ENCODE measurements around the gene KATNAL1. TPM values are rescaled to one million over a fixed set of nuclear protein-coding genes. Genes with fewer than 3 reads are reported as not detected.

KATNAL1 gene
- total RNA-seq, 4 donors from 2014 or later = 22.2 to 41.4 (median 28.4) TPM

DNA sequence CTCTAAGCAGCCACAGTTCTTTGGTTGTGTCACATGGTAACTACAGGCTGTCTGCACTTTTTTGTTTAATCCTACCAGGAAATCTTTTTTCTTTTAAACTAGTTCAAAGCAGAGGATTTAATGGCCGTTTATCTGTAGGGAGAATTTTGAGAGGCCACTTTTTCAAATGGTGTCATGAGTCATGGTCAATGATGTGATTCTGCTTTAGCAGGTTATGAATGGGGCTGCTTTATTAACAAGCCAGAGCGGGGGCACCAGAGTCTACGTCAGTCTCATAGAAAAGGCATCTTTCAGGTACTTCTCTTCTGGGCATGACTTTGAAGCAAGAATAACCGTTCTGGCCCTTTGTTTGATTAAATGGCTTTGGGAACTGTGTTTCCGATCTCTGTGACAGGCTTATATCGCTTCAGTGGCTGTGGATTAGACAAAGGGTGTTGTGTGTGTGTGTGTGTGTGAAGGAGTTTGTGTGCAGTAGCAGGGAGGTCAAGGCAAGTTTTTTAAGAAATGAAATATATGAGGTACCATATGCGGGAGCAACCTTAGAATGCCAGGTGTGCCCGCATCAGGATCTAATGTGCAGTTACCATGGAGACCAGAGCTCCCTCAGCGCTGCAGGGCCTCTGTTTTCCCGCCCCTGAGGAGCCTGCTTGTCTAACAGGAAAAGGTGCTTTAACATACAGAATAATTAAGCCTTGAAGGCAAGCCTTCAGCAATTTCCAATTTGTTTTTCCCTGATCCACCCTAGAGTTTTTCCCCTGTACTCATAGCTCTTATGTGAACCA lies 120.5 kb downstream of the KATNAL1 start:
- no peak for TF ChIP-seq CTCF (IDR thresholded peaks at IDR 0.05; ENCODE audit: low read depth)

- no peak for TF ChIP-seq CTCF (IDR thresholded peaks at IDR 0.05; ENCODE audit: low read depth)
Observed at GRCh38 chr13:30181888-30182651, 125.3 kb downstream of the KATNAL1 start.

DNA sequence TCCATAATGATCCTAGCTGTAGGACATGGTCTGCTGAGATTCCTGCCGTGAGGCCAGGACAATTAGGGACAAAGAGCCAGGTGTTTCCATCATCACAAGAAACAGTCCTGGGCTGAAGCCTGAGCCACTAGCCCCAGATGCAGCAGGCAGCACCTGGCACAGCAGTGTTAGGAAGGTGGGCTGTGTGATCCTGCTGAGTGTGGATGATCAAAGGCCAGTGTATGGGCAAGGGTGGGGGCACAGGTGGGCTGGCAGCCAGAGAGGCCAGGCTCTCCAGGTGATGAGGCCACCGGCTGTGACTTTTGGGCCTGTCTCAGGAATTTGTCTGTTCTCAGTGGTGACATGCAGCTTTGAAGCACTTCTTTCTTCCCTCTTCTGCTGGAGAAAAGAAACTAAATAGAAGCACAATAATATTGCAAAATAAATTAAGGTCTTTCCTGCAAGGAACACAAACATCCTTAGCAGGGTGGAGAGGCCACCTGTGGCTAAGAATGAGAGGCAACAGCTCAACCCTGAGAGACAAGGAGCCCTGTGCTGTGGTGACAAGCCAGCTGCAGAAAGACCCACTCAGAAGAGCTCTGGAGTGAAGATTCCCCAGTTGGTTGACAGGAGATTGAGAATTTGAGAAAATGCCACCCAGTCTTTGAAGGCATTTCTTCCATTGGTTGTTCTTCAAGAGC lies 127.6 kb downstream of the KATNAL1 start:
- no peak for TF ChIP-seq CTCF (IDR thresholded peaks at IDR 0.05; ENCODE audit: low read depth)

DNA sequence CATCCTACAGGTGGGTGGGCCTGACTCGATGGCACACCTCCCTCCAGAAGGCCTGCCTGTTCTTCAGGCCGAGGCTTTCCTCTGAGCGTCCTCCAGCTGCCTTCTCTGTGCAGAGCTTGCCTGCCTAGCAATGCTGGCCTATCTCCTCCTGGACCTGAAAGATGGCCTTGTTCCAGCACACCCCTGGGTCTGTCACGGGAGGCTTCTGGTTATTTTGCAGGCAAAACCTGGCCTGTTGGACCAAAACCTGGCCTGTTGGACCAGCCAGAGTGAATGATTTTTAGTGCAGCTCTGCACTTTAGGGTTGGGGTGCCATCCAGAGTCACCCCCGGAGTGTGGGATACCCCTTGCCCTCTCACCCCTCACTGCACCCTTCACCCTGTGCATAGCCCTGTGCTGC lies 128.4 kb downstream of the KATNAL1 start:
- TF ChIP-seq CTCF (IDR thresholded peaks at IDR 0.05; ENCODE audit: low read depth) = no peak

- TF ChIP-seq CTCF (IDR thresholded peaks at IDR 0.05; ENCODE audit: low read depth) = no peak
Observed at GRCh38 chr13:30175166-30175565, 132.2 kb downstream of the KATNAL1 start.

DNA sequence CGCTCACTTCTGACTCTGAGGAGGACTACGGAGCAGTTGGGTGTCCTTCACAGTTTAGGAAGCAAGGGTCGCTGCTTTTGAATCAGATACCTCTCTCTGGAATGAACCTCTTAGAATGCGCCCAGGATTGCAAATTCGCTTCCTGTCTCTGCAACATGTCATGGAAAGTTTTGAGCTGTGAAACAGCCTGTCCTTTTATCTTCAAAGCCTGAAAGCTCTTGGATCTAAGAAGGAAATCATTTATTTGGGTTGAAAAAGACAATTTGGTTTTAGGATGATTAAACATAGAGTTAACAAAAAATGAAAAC lies 134.1 kb downstream of the KATNAL1 start:
- no peak for TF ChIP-seq CTCF (IDR thresholded peaks at IDR 0.05; ENCODE audit: low read depth)

Measured in subcutaneous adipose tissue (tissue), 4 donors.